Measurements from ENCODE around the gene TRIM3. TPM values are rescaled to one million over a fixed set of nuclear protein-coding genes. Genes with fewer than 3 reads are reported as not detected.

TRIM3 gene
- total RNA-seq, 1 experiment from 2014 or later, result 7.4 TPM

DNA sequence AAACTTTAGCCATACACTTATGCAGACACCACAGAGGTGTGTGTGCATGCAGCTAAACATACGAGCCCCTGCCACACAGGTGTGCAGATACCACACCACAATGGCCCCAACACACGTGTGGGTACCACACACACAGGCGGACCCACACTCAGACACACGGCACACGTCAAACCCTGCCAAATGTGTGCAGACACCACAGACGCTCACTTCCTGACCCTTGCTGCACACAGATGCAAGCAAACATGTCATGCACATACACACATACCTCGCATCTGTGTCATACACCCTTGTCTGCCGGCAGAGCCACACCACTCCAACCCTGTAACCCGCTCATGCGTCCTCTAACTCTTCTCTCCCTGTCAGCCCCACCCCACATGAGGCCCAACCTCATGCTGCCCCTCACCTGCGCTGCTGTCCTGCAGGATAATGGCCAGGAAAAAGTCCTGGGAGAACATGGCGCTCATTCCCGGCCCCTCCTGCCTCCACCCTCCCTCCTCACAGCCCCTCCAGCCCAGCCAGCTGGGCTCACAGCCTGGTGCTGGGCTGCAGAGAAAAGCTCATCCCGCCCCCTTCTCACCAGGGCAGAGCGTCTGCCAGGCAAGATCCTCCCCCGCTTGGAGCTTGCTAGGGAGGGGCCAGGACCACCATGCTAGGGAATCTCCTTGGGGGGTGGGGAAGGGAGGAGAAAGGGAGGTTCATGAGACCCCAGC is 69.2 kb downstream of the TRIM3 start:
- Mint-ChIP-seq H3K9me3 (ENCODE audit: unreplicated experiment) (no peaks in the 10 kb centered on the region), H3K4me1 (ENCODE audit: insufficient read depth, unreplicated experiment) (no peaks in the 10 kb centered on the region), H3K4me3 (ENCODE audit: unreplicated experiment) (no peak overlapping the region), H3K27me3 (ENCODE audit: insufficient read depth, unreplicated experiment) (peaks cover 21% of the 10 kb centered on the region), H3K27ac (ENCODE audit: low read depth, unreplicated experiment) (no peak overlapping the region), H3K36me3 (ENCODE audit: insufficient read depth, unreplicated experiment) (no peaks in the 10 kb centered on the region)
- no peak for DNase-seq (ENCODE audit: unreplicated experiment)
- no TSS peak for BruUV-seq (replicated peaks)
- POLR2A ChIA-PET, result no interaction called here
- intact Hi-C loops (cut with micrococcal nuclease), result no loop called here
- TF ChIP-seq, protein P1, sequence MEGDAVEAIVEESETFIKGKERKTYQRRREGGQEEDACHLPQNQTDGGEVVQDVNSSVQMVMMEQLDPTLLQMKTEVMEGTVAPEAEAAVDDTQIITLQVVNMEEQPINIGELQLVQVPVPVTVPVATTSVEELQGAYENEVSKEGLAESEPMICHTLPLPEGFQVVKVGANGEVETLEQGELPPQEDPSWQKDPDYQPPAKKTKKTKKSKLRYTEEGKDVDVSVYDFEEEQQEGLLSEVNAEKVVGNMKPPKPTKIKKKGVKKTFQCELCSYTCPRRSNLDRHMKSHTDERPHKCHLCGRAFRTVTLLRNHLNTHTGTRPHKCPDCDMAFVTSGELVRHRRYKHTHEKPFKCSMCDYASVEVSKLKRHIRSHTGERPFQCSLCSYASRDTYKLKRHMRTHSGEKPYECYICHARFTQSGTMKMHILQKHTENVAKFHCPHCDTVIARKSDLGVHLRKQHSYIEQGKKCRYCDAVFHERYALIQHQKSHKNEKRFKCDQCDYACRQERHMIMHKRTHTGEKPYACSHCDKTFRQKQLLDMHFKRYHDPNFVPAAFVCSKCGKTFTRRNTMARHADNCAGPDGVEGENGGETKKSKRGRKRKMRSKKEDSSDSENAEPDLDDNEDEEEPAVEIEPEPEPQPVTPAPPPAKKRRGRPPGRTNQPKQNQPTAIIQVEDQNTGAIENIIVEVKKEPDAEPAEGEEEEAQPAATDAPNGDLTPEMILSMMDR (IDR thresholded peaks at IDR 0.05; ENCODE audit: unreplicated experiment), result no peak
- CTCF ChIA-PET, result interaction anchor here (0.5 to 2.1 kb wide), 3 partner anchors 13 to 460 kb away, joined by 4 to 8 read pairs (median 6); no protein-coding TSS in a partner anchor

DNA sequence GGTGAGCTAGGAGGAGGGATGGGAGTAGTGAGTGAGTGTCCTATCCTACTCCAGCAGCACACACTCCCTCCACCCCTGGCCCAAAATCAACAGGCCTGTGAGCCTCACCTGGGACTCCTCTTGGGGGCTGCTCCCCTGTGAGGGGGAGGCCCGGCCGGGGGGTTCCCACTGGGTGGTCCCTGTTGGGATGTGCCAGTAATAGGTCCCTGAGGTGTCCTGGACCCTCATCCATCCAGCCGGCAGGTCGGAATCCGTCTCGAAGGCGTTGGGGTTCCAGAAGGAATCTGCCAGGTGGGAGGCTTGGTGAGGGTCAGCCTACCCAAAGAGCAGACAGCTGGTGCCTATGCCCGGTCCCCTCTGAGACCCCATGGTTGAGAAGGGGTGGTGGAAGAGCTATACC is 70.2 kb downstream of the TRIM3 start:
- H3K27ac Mint-ChIP-seq (ENCODE audit: low read depth, unreplicated experiment), result no peak overlapping the region

DNA sequence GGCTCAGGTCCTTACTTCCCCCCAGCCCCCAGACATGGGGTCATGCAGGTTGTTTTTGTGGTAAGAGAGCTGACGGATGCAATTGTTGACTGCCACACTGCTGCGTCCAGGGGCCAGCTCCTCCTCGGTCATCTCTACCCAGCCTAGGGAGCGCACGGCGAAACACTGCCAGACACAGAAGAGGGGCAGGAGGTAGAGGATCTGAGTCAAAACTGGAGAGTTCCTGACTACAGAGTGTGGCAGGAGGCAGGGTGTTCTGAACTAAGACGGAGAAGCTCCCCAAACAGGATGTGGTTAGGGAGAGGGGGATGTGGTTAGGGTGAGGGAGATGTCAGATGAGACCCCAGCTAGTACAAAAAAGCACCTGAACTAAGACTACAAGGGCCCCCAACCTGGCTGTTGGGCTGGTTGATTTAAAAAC is 71.2 kb downstream of the TRIM3 start:
- ChIA-PET CTCF (interaction anchor here (0.6 to 2.0 kb wide), 9 partner anchors 24 to 174 kb away, joined by 3 to 6 read pairs (median 3); no protein-coding TSS in a partner anchor), POLR2A (interaction anchor here (0.8 kb wide), 1 partner anchor 14 kb away, joined by 3 read pairs; no protein-coding TSS in a partner anchor)
- Mint-ChIP-seq H3K36me3 (ENCODE audit: insufficient read depth, unreplicated experiment) (no peaks in the 10 kb centered on the region), H3K4me1 (ENCODE audit: insufficient read depth, unreplicated experiment) (no peaks in the 10 kb centered on the region), H3K27ac (ENCODE audit: low read depth, unreplicated experiment) (no peak overlapping the region), H3K4me3 (ENCODE audit: unreplicated experiment) (no peak overlapping the region), H3K27me3 (ENCODE audit: insufficient read depth, unreplicated experiment) (peaks cover 40% of the 10 kb centered on the region), H3K9me3 (ENCODE audit: unreplicated experiment) (no peaks in the 10 kb centered on the region)
- TF ChIP-seq, protein P1 (IDR thresholded peaks at IDR 0.05; ENCODE audit: unreplicated experiment), result no peak
- no peak for DNase-seq (ENCODE audit: unreplicated experiment)
- intact Hi-C loops (cut with micrococcal nuclease), result no loop called here
- BruUV-seq (replicated peaks), result no TSS peak

More for the DNA sequence above, 70.2 kb downstream of the TRIM3 start:
- intact Hi-C loops (cut with micrococcal nuclease), result no loop called here
- BruUV-seq (replicated peaks), result no TSS peak
- Mint-ChIP-seq H3K4me3 (ENCODE audit: unreplicated experiment) (no peak overlapping the region), H3K9me3 (ENCODE audit: unreplicated experiment) (no peaks in the 10 kb centered on the region), H3K36me3 (ENCODE audit: insufficient read depth, unreplicated experiment) (no peaks in the 10 kb centered on the region), H3K27me3 (ENCODE audit: insufficient read depth, unreplicated experiment) (peaks cover 30% of the 10 kb centered on the region), H3K4me1 (ENCODE audit: insufficient read depth, unreplicated experiment) (no peaks in the 10 kb centered on the region)
- ChIA-PET POLR2A (no interaction called here), CTCF (interaction anchor here (1.1 to 1.4 kb wide), 2 partner anchors 25 to 71 kb away, joined by 3 to 4 read pairs; no protein-coding TSS in a partner anchor)
- no peak for DNase-seq (ENCODE audit: unreplicated experiment)
- TF ChIP-seq, protein P1 (IDR thresholded peaks at IDR 0.05; ENCODE audit: unreplicated experiment), result no peak

DNA sequence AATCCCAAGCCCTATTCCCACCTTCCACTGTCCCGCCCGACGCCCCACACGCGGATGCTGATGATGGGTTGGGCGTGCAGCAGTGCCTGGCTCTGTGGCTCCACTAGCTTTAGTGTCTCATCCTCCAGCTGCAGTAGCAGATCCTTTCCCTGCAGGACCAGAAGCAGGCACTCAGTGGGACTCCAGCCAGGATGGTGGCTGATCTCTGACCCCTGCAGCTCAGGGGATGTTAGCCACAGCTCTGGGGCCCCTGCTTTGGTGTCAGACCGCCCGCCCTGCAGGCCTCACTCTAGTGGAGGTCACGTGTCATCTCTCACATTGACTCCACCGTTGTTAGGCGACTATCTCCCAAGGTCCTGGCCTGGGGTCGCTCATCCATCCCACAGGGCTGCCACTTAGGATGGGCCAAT is 71.7 kb downstream of the TRIM3 start:
- CTCF ChIA-PET, result interaction anchor here (0.6 to 2.0 kb wide), 9 partner anchors 23 to 173 kb away, joined by 3 to 6 read pairs (median 3); no protein-coding TSS in a partner anchor

More for the DNA sequence above, 71.7 kb downstream of the TRIM3 start:
- TF ChIP-seq, protein P1 (IDR thresholded peaks at IDR 0.05; ENCODE audit: unreplicated experiment), result no peak
- Mint-ChIP-seq H3K4me1 (ENCODE audit: insufficient read depth, unreplicated experiment) (no peaks in the 10 kb centered on the region), H3K27ac (ENCODE audit: low read depth, unreplicated experiment) (no peak overlapping the region), H3K9me3 (ENCODE audit: unreplicated experiment) (no peaks in the 10 kb centered on the region), H3K27me3 (ENCODE audit: insufficient read depth, unreplicated experiment) (peaks cover 41% of the 10 kb centered on the region), H3K36me3 (ENCODE audit: insufficient read depth, unreplicated experiment) (no peaks in the 10 kb centered on the region), H3K4me3 (ENCODE audit: unreplicated experiment) (no peak overlapping the region)
- no peak for DNase-seq (ENCODE audit: unreplicated experiment)
- no TSS peak for BruUV-seq (replicated peaks)
- intact Hi-C loops (cut with micrococcal nuclease), result no loop called here
- POLR2A ChIA-PET, result no interaction called here

Measured in MCF 10A (cell line).